ENCODE data around the gene CD36. TPM values are rescaled to one million over a fixed set of nuclear protein-coding genes. Genes with fewer than 3 reads are reported as not detected.
"Not testable (repeated sequence)": the region's sequence is repeated elsewhere in the genome, so short reads cannot be mapped to it uniquely, and the experiment has no call there.

The CD36 gene
- total RNA-seq, 1 experiment from 2014 or later = not detected

DNA sequence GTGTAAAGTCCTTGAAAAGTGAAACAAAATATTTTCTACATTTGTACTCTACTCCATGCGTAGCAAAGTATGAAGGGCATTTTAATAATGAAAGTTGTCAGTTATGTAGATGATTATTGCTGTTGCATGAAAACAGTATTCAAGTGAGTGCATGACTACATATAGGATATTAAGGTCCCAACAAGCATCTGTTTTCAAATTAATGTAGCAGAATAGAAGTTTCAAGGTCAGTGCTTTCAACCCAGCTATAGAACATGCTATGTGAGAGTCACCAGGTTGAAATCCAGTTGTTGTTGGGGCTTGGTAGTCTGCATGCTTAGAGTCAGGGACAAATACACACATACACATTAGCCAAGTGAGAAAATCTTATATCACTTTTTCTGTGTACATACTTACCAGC is 14.8 kb downstream of the CD36 start:
- no peak for DNase-seq (ENCODE audit: low read depth)

DNA sequence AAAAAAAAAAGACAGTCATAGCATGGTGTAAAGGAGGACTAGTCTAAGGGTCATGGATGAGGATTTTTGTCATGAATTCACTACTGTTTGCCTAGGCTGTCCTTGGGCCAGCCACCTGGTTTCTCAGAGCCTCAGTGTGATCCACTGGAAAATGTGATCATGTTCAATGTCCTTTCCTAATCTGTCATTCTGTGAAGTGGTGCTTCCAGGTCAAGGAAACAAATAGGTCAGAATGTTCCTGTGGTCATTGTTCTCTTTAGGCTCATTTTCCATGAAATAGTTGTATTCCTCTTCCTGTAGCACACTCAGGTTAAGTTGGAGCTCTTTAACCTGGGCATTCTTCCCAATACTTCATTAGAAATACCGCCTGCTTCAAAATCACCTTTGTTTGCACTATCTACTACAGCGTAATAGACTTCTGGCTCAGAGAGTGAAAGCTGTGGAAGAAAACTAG is 16.5 kb downstream of the CD36 start:
- no peak for DNase-seq (ENCODE audit: low read depth)

DNA sequence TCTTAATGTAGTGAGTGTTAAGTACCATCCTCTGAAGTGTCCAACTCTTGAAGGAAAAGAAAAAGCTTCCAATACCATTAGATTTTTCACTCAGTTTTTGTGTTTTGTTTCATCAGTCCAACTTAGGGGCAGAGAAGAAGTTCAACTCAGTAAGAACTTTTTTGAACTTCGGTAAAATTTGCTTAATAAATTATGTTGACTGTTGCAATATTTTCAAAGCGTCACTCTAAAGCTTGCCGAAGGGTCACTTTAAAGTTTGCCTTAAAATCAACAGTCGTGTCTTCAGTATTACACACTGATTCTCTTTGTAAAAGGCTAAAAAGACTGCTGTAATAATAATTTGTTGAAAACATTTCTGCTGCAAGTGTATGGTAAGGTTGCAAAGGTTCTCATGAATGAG is 17.6 kb downstream of the CD36 start:
- no peak for DNase-seq (ENCODE audit: low read depth)

DNA sequence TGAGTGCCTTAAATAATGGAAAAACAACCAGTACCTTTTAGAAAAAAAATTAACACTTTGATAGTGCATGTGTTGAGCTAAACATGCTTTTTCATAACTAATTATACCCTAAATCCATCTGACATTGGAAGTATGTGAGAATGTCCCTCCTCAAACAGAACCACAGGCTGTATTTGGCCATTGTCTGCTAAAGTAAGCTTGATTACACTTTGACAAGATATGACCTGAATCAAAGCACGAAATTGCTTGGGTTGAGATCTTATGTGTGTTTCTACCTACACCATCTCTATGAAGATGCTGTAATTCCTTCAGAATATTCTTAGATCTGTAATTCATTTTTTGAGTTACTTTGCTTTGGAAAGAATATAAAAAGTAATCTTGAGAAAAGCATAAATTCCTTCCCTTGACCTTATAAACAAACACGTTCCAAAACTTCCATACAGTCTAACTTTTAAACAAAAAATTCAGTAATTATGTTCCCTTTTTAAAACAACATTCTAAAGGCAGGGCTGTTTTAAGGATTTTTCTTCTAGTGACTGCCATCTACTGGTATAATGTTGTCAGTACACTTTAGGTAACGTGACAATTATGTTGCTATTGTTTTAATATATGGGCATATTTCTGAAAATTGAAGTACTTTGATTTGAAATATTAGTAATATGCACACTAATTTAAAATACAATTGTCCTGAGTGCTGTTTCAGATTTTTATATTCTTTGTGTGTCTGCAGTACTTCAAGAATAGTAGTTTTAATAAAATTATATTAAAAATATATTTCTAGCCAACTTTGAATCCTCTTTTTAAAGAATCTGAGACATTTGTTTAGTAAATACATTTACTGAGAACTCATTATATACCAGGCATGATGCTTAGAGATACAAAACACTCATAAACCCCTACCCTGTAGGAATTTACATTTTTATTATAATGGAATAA is 20.9 kb downstream of the CD36 start:
- peak; percentile 12 for DNase-seq (ENCODE audit: low read depth)

GRCh38 chr7:80660939-80661338 is 22.5 kb downstream of the CD36 start:
- DNase-seq (ENCODE audit: low read depth) = no peak

- peak; percentile 3 for DNase-seq (ENCODE audit: low read depth)
Measured at GRCh38 chr7:80661729-80662128, 23.3 kb downstream of the CD36 start.

- DNase-seq (ENCODE audit: low read depth) = no peak
Measured at GRCh38 chr7:80662252-80662651, 23.8 kb downstream of the CD36 start.

GRCh38 chr7:80665526-80665925 is 27.1 kb downstream of the CD36 start:
- no peak for DNase-seq (ENCODE audit: low read depth)

- DNase-seq (ENCODE audit: low read depth) = no peak
Measured at GRCh38 chr7:80666376-80666775, 27.9 kb downstream of the CD36 start.

DNA sequence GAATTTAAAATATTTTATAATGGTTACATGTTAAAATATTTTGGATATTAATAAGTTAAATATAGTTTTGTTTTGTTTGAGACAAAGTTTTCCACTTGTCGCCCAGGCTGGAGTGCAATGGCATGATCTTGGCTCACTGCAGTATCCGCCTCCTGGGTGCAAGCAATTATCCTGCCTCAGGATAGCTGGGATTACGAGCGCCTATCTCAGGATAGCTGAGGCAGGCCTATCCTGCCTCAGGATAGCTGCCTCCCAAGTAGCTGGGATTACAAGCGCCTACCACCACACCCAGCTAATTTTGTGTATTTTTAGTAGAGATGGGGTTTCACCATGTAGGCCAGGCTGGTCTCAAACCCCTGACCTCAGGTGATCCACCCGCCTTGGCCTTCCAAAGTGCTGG is 30.9 kb downstream of the CD36 start:
- not testable (repeated sequence) for DNase-seq (ENCODE audit: low read depth)

DNA sequence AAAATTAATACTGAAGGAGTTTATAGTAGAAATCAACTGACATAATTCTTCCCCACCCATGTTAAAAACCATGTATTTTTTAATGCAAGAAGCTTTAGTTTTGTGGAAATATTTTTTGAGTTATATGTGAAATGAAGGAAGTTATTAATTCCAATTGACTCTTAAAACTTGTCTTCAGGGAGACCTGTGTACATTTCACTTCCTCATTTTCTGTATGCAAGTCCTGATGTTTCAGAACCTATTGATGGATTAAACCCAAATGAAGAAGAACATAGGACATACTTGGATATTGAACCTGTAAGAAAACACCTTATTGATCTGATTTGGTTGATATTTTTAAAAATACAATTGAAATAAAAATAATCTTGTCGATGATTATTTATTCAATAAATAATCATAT is 33.3 kb downstream of the CD36 start:
- DNase-seq (ENCODE audit: low read depth) = no peak

GRCh38 chr7:80675090-80675489 is 36.6 kb downstream of the CD36 start:
- DNase-seq (ENCODE audit: low read depth) = no peak

DNA sequence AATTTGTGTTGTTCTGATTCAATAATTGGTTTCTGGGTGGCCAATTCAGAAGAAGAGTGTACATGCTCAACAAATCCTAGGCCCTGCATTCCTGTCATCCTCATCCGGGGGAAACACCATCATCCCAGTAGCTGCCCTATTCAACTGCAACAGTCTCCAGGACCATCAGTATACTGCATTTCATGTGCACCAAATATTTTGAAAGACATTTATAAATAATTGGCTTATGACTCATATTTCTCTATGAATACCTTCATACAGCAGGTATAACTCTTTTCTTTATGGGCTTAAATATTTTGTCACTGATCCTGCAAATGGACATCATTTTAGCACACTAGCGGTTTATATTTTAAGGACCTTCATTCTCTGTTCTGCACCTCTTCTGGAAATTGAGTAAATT is 38.0 kb downstream of the CD36 start:
- no peak for DNase-seq (ENCODE audit: low read depth)

DNA sequence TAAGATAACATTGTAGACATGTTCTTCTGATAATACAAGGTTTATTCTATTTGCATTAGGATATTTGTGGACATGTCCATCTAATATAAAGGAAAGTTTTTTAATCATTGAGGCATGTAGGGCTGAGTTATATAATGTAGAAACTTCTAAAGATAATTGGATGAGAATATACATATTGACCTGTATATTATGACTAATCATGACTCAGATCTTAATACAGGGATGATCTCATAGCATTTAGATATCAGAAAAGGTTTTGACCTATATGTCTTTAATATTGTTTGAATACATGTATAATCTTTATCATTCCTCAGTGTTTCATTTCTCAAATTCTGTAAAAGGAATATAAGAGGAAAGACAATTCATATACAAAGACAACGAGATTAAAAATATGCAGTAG is 39.2 kb downstream of the CD36 start:
- no peak for DNase-seq (ENCODE audit: low read depth)

GRCh38 chr7:80678707-80679106 is 40.3 kb downstream of the CD36 start:
- no peak for DNase-seq (ENCODE audit: low read depth)

DNA sequence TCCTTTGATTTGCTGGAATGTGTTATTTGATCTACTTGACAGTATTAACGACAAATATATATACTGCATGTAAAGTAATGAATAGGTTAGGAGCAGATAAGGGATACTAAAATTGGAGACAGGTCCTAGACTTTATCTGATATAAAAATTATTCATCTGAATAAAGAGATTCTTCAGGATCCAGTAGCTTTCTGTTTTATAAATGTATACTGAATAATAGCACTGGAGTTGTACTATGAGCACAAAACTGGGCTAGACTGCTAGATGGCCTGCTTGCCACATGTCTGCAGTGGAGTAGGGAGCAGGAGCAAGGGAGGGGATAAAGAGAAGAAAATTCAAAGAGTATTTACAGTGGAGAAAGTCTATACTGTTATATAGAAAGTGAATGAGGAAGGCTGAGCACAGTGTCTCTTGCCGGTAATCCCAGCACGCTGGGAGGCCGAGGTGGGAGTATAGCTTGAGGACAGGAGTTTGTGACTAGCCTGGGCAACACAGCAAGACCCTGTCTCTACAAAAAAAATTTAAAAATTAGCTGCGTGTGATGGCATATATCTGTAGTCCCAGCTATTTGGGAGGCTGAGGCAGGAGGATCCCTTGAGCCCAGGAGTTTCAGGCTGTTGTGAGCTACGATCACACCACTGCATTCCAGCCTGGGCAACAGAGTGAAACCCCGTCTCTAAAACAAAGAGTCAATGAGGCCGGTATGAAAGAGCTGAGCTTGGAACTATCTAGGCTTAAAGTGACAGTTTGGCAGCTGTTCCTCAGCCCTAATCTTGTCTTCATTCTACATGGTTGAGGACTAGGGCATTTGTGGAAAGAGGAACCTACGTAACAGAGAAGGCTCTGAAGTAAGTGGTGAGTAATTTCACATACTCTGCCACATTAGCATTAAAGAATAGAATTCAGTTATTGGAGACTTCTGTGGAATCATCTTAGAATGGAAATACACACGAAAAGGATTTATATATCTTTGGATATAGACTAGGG is 41.8 kb downstream of the CD36 start:
- no peak for DNase-seq (ENCODE audit: low read depth)

GRCh38 chr7:80681272-80681885 is 42.9 kb downstream of the CD36 start:
- DNase-seq (ENCODE audit: low read depth) = peak; percentile 15

- DNase-seq (ENCODE audit: low read depth) = no peak
Measured at GRCh38 chr7:80682744-80683143, 44.3 kb downstream of the CD36 start.

- DNase-seq (ENCODE audit: low read depth) = no peak
Measured at GRCh38 chr7:80686576-80686975, 48.1 kb downstream of the CD36 start.

DNA sequence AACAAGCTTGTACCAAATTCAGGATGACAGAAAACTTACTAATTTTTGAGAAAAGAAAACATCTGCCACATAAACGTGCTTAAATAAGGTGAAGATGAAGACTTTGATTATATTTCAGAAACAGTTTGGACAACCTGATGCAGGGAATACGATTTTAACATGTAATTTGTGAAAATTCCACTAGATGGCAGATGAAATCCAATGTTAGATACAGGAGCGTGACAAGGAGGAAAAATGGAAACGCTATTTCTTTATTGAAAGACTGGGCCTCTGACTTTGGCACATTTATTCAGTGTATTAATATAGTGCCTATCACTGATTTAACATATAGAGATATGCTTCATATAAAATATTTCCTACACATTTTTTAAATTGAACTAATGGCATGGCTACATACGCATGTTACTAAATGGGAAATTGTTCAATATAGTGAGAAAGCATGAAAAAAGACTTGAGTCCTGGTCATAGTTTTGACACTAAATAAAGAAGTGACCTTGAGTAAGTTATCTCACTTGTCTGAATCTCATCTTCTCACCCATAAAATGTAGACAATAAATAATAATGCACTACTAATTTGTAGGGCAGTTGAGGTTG is 60.7 kb downstream of the CD36 start:
- DNase-seq (ENCODE audit: low read depth) = peak; percentile 28

- DNase-seq (ENCODE audit: low read depth) = peak; percentile 8
Measured at GRCh38 chr7:80699721-80700256, 61.3 kb downstream of the CD36 start.

All from Daoy (cell line).